ENCODE results near the gene ITGA1. TPM values are rescaled to one million over a fixed set of nuclear protein-coding genes. Genes with fewer than 3 reads are reported as not detected.

The ITGA1 gene
- total and polyA plus RNA-seq, 9 donors = 4.9 to 41.2 (median 14.7) TPM

- no peak for TF ChIP-seq EP300 (IDR thresholded peaks at IDR 0.05)
- no peak for TF ChIP-seq CTCF (IDR thresholded peaks at IDR 0.05)
- no peak for TF ChIP-seq POLR2A (IDR thresholded peaks at IDR 0.05)
- Histone ChIP-seq H3K4me1 (ENCODE audit: insufficient read depth) (peaks cover 2% of the 10 kb centered on the region), H3K9me3 (no peaks in the 10 kb centered on the region), H3K27ac (no peak overlapping the region), H3K27me3 (no peaks in the 10 kb centered on the region), H3K36me3 (no peaks in the 10 kb centered on the region), H3K4me3 (no peak overlapping the region)
- 9 to 28% (median 14%) methylated on average over 2 of the region's 2 CpGs for whole genome bisulfite sequencing, 3 donors
- DNase-seq = no peak
- intact Hi-C loops (cut with DNase I) = no loop called here
Measured at GRCh38 chr5:52837591-52838001, 49.9 kb downstream of the ITGA1 start.

GRCh38 chr5:52838326-52839015 lies 50.8 kb downstream of the ITGA1 start:
- 79 to 90% (median 85%) methylated on average over 7 of the region's 7 CpGs for WGBS, 3 donors
- no peaks in the 10 kb centered on the region for H3K36me3 ChIP-seq
- no peak for DNase-seq
- no peak overlapping the region for H3K27ac ChIP-seq
- H3K9me3 ChIP-seq = no peaks in the 10 kb centered on the region
- no peaks in the 10 kb centered on the region for H3K27me3 ChIP-seq
- TF ChIP-seq CTCF (IDR thresholded peaks at IDR 0.05) = no peak
- no peak for TF ChIP-seq EP300 (IDR thresholded peaks at IDR 0.05)
- no peak for TF ChIP-seq POLR2A (IDR thresholded peaks at IDR 0.05)
- peaks cover 2% of the 10 kb centered on the region for H3K4me1 ChIP-seq (ENCODE audit: insufficient read depth)
- intact Hi-C loops (cut with DNase I) = no loop called here
- no peak overlapping the region for H3K4me3 ChIP-seq

DNA sequence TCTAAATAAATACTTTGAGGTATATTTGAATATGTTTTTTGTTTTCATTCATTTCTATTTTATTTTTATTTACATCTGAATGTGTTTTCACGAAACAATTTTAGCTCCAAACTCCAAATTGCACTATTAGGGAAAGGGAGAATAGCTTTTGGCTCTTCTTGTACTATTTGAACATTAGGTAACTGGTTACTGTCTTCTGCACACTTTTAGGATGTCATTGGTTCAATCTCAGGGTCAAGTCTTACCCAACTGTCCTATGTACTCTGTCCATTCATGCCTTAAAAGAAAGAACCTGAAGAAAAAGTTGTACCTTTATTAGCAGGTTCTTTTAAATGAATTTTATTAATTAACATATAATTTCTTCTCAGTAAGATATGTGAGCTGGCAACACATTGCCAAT lies 51.6 kb downstream of the ITGA1 start:
- Histone ChIP-seq H3K4me1 (ENCODE audit: insufficient read depth) (peaks cover 2% of the 10 kb centered on the region), H3K27ac (no peak overlapping the region), H3K36me3 (no peaks in the 10 kb centered on the region), H3K27me3 (no peaks in the 10 kb centered on the region), H3K9me3 (no peaks in the 10 kb centered on the region), H3K4me3 (no peak overlapping the region)
- intact Hi-C loops (cut with DNase I) = no loop called here
- 73 to 98% (median 96%) methylated on average over 1 of the region's 1 CpG for WGBS, 3 donors
- DNase-seq = no peak
- TF ChIP-seq EP300 (IDR thresholded peaks at IDR 0.05) (no peak), POLR2A (IDR thresholded peaks at IDR 0.05) (no peak), CTCF (IDR thresholded peaks at IDR 0.05) (no peak)

GRCh38 chr5:52840277-52841050 lies 52.7 kb downstream of the ITGA1 start:
- no peak overlapping the region for H3K4me3 ChIP-seq
- TF ChIP-seq EP300 (IDR thresholded peaks at IDR 0.05) (no peak), CTCF (IDR thresholded peaks at IDR 0.05) (no peak), POLR2A (IDR thresholded peaks at IDR 0.05) (no peak)
- H3K27me3 ChIP-seq = no peaks in the 10 kb centered on the region
- 50 to 65% (median 63%) methylated on average over 8 of the region's 8 CpGs for WGBS, 3 donors
- no peak for DNase-seq
- H3K27ac ChIP-seq = no peak overlapping the region
- H3K9me3 ChIP-seq = no peaks in the 10 kb centered on the region
- no peaks in the 10 kb centered on the region for H3K36me3 ChIP-seq
- intact Hi-C loops (cut with DNase I) = no loop called here
- H3K4me1 ChIP-seq (ENCODE audit: insufficient read depth) = peaks cover 3% of the 10 kb centered on the region
